SK-N-SH treated with all-trans-retinoic acid at 6 μM for 48 hours (cell line): ENCODE results near the gene PLB1.

Source experiments
- ATAC-seq: fragments of 200-7000 bp; cut with Tn5 transposase; 3 replicates; pipeline ENCODE4 v1.9.1; 2020; ENCODE audit warnings: mild to moderate bottlenecking, moderate library complexity
- ARNTL ChIP-seq: fragments of 450-650 bp; formaldehyde crosslinking; IDR thresholded peaks from 2 replicates; pipeline ENCODE4 v1.5.0; 2020; ENCODE audit warnings: low read depth, mild to moderate bottlenecking, moderate library complexity, borderline replicate concordance
- BACH2 ChIP-seq: fragments of 250-450 bp; sonication (Bioruptor Pico); IDR thresholded peaks from 2 replicates; pipeline ENCODE4 v1.9.0; 2021; ENCODE audit warnings: mild to moderate bottlenecking, borderline replicate concordance
- CSDC2 ChIP-seq: fragments of 250-450 bp; sonication (Bioruptor Pico); IDR thresholded peaks from 2 replicates; pipeline ENCODE4 v1.5.0; 2020; ENCODE audit warnings: mild to moderate bottlenecking, moderate library complexity
- CSRNP3 ChIP-seq: fragments of 250-450 bp; sonication (Bioruptor Pico); IDR thresholded peaks from 2 replicates; pipeline ENCODE4 v1.5.1; 2021; ENCODE audit warnings: mild to moderate bottlenecking, moderate library complexity
- ESRRG ChIP-seq: fragments of 250-450 bp; sonication (Bioruptor Pico); IDR thresholded peaks from 2 replicates; pipeline ENCODE4 v1.6.1; 2021; ENCODE audit warnings: mild to moderate bottlenecking
- GLIS3 ChIP-seq: fragments of 250-450 bp; sonication (Bioruptor Pico); IDR thresholded peaks from 2 replicates; pipeline ENCODE4 v1.5.0; 2020; ENCODE audit warnings: mild to moderate bottlenecking, moderate library complexity
- ISL1 ChIP-seq: fragments of 250-450 bp; sonication (Bioruptor Pico); IDR thresholded peaks from 2 replicates; pipeline ENCODE4 v2.1.2; 2022; ENCODE audit warnings: mild to moderate bottlenecking, moderate library complexity
- OSR1 ChIP-seq: fragments of 250-450 bp; sonication (Bioruptor Pico); IDR thresholded peaks from 2 replicates; pipeline ENCODE4 v1.8.0; 2022; ENCODE audit warnings: moderate library complexity, mild to moderate bottlenecking, inconsistent platforms
- PATZ1 ChIP-seq: fragments of 250-450 bp; sonication (Bioruptor Pico); IDR thresholded peaks from 2 replicates; pipeline ENCODE4 v1.8.0; 2020; ENCODE audit warnings: mild to moderate bottlenecking, moderate library complexity, borderline replicate concordance
- POU6F1 ChIP-seq: fragments of 250-450 bp; sonication (Bioruptor Pico); IDR thresholded peaks from 2 replicates; pipeline ENCODE4 v1.8.0; 2021; ENCODE audit warnings: low read depth, mild to moderate bottlenecking, moderate library complexity, borderline replicate concordance
- SNAI2 ChIP-seq: fragments of 250-450 bp; sonication (Bioruptor Pico); IDR thresholded peaks from 2 replicates; pipeline ENCODE4 v1.5.0; 2020; ENCODE audit warnings: mild to moderate bottlenecking, moderate library complexity
- TCF4 ChIP-seq: fragments of 250-450 bp; sonication (Bioruptor Pico); IDR thresholded peaks from 2 replicates; pipeline ENCODE4 v1.8.0; 2021; ENCODE audit warnings: mild to moderate bottlenecking, moderate library complexity, borderline replicate concordance
- TOX ChIP-seq: fragments of 250-450 bp; sonication (Bioruptor Pico); IDR thresholded peaks from 2 replicates; pipeline ENCODE4 v1.8.0; 2021; ENCODE audit warnings: mild to moderate bottlenecking, moderate library complexity, borderline replicate concordance
- TSHZ2 ChIP-seq: fragments of 250-450 bp; sonication (Bioruptor Pico); IDR thresholded peaks from 2 replicates; pipeline ENCODE4 v1.5.0; 2020; ENCODE audit warnings: mild to moderate bottlenecking, moderate library complexity
- ZC3H10 ChIP-seq: fragments of 250-450 bp; sonication (Bioruptor Pico); IDR thresholded peaks from 2 replicates; pipeline ENCODE4 v1.5.1; 2021; ENCODE audit warnings: mild to moderate bottlenecking, moderate library complexity
- ZFP3 ChIP-seq: fragments of 250-450 bp; sonication (Bioruptor Pico); IDR thresholded peaks from 2 replicates; pipeline ENCODE4 v1.5.0; 2020; ENCODE audit warnings: mild to moderate bottlenecking, moderate library complexity
- ZFP30 ChIP-seq: fragments of 450-650 bp; formaldehyde crosslinking; IDR thresholded peaks from 2 replicates; pipeline ENCODE4 v1.5.0; 2022; ENCODE audit warnings: mild to moderate bottlenecking, moderate library complexity
- ZNF70 ChIP-seq: fragments of 450-650 bp; formaldehyde crosslinking; IDR thresholded peaks from 2 replicates; pipeline ENCODE4 v1.5.0; 2020; ENCODE audit warnings: mild to moderate bottlenecking, moderate library complexity
- ZNF8 ChIP-seq: fragments of 450-650 bp; formaldehyde crosslinking; IDR thresholded peaks from 2 replicates; pipeline ENCODE4 v1.5.0; 2020; ENCODE audit warnings: mild to moderate bottlenecking, moderate library complexity

Gene PLB1

GRCh38 chr2:28565720-28566295 is 69.9 kb downstream of the PLB1 start:
- TF ChIP-seq GLIS3 (CRISPR knock-in tag), result no peak
- TF ChIP-seq PATZ1 (CRISPR knock-in tag), result no peak
- TF ChIP-seq, all 23 proteins: peak for 0
- ATAC-seq, result no peak

- ATAC-seq, result peak; percentile 98
- no peak for TF ChIP-seq BACH2 (CRISPR knock-in tag)
- peak; percentile 57; the same call in 1 of the 2 replicates for TF ChIP-seq TSHZ2
- TF ChIP-seq ZNF8, result no peak
- TF ChIP-seq ARNTL, result no peak
- peak; percentile 33; the same call in 1 of the 2 replicates for TF ChIP-seq TCF4 (CRISPR knock-in tag)
- no peak for TF ChIP-seq SNAI2
- TF ChIP-seq CSRNP3 (CRISPR knock-in tag), result no peak
These were observed 70.7 kb downstream of the PLB1 start for GRCh38 chr2:28566521-28567041.

GRCh38 chr2:28567061-28567471 is 71.2 kb downstream of the PLB1 start:
- no peak for TF ChIP-seq ZFP3 (CRISPR knock-in tag)
- peak; percentile 62 for ATAC-seq

- TF ChIP-seq PATZ1 (CRISPR knock-in tag), result no peak
- TF ChIP-seq ARNTL, result no peak
- no peak for TF ChIP-seq ZFP30 (CRISPR knock-in tag)
- no peak for TF ChIP-seq ZNF70 (CRISPR knock-in tag)
- no peak for TF ChIP-seq GLIS3 (CRISPR knock-in tag)
- no peak for TF ChIP-seq OSR1 (CRISPR knock-in tag)
- TF ChIP-seq CSRNP3 (CRISPR knock-in tag), result no peak
- no peak for TF ChIP-seq ZNF8
- no peak for TF ChIP-seq ESRRG (CRISPR knock-in tag)
- TF ChIP-seq CSDC2 (CRISPR knock-in tag), result no peak
- no peak for TF ChIP-seq ISL1 (CRISPR knock-in tag)
- no peak for ATAC-seq
These were observed 72.2 kb downstream of the PLB1 start for GRCh38 chr2:28568036-28568435.

GRCh38 chr2:28568533-28568932 is 72.7 kb downstream of the PLB1 start:
- no peak for ATAC-seq
- TF ChIP-seq ZC3H10 (CRISPR knock-in tag), result no peak
- TF ChIP-seq PATZ1 (CRISPR knock-in tag), result no peak
- no peak for TF ChIP-seq ZNF8
- no peak for TF ChIP-seq POU6F1
- no peak for TF ChIP-seq ZFP30 (CRISPR knock-in tag)
- no peak for TF ChIP-seq ESRRG (CRISPR knock-in tag)
- no peak for TF ChIP-seq GLIS3 (CRISPR knock-in tag)
- no peak for TF ChIP-seq ARNTL
- TF ChIP-seq TOX (CRISPR knock-in tag), result no peak
